Kidney (tissue), 14 donors: ENCODE measurements around the gene CACNA1H. TPM values are rescaled to one million over a fixed set of nuclear protein-coding genes. Genes with fewer than 3 reads are reported as not detected.

ENCODE experiments used
- DNase-seq, 5 donors: peaks; one replicate each; pipeline ENCODE4 v3.0.0-alpha.2; 2013 to 2020
- FAIRE-seq: peaks from 2 replicates; lab custom pipeline; 2012; peaks lifted over from hg19 to GRCh38; lab: Jason Lieb, UNC
- H3K27ac ChIP-seq, 2 donors: one replicate each; pipeline ENCODE4 v1.7.0; 2013; ENCODE audit warnings: low read depth in 2 of 2, low read length in 2 of 2, inconsistent platforms in 1 of 2
- H3K27me3 ChIP-seq: one replicate; pipeline ENCODE4 v1.7.1; 2013; ENCODE audit warnings: low read length, inconsistent platforms; ENCODE audit not compliant: control insufficient read depth, insufficient read depth
- H3K36me3 ChIP-seq, 3 donors: one replicate each; pipeline versions ENCODE4 v1.7.0 to v1.7.1; 2013; ENCODE audit warnings: low read length in 3 of 3, control low read depth in 1 of 3, inconsistent platforms in 1 of 3; ENCODE audit not compliant: insufficient read depth in 3 of 3, control insufficient read depth in 2 of 3
- H3K4me1 ChIP-seq, 3 donors: one replicate each; pipeline versions ENCODE4 v1.7.0 to v1.7.1; 2013; ENCODE audit warnings: low read length in 3 of 3, inconsistent platforms in 1 of 3, low read depth in 1 of 3; ENCODE audit not compliant: control insufficient read depth in 2 of 3, insufficient read depth in 2 of 3
- H3K4me3 ChIP-seq, 3 donors: one replicate each; pipeline versions ENCODE4 v1.7.0 to v1.8.1; 2013; ENCODE audit warnings: low read length in 3 of 3, control low read depth in 1 of 3, inconsistent platforms in 1 of 3
- H3K9ac ChIP-seq, 3 donors: one replicate each; pipeline versions ENCODE4 v1.7.0 to v1.7.1; 2013; ENCODE audit warnings: low read length in 3 of 3, control low read depth in 1 of 3, inconsistent platforms in 1 of 3
- H3K9me3 ChIP-seq, 3 donors: one replicate each; pipeline versions ENCODE4 v1.7.0 to v1.7.1; 2013; ENCODE audit warnings: low read length in 3 of 3, control low read depth in 1 of 3, inconsistent platforms in 1 of 3; ENCODE audit not compliant: control insufficient read depth in 2 of 3, insufficient read depth in 1 of 3
- intact Hi-C: fragments of 100-400 bp; cut with DNase I; formaldehyde crosslinking; loops from one replicate; pipeline ENCODE4 v1.11.1; 2022
- polyA plus RNA-seq: library from polyadenylated mRNA; stranded (reverse); fragments of 350-450 nt; fragmentation: Illumina TruSeq; extraction: RNeasy Lipid Tissue Mini Kit (QIAGEN cat#74804); gene quantifications from one replicate; pipeline ENCODE4 v1.2.3, GENCODE V29; 2014; ENCODE audit warnings: low read depth, low replicate concordance; ENCODE audit not compliant: insufficient read depth
- total RNA-seq: library from RNA; stranded (reverse); fragmentation: NEBNext Ultra II Directional; extraction: Animal tissue kit (Norgen Biotek cat#: 25700); gene quantifications from one replicate; pipeline ENCODE4 v1.2.1, GENCODE V29; 2021
- TF ChIP-seq, protein P1 (sequence below): IDR thresholded peaks from 3 replicates; pipeline ENCODE4 v1.5.1; 2012; ENCODE audit warnings: mild to moderate bottlenecking, moderate library complexity, borderline replicate concordance; ENCODE audit not compliant: insufficient read depth; ENCODE audit errors: extremely low read depth
- donor health status: control.
- donor health status: control.
- donor health status: control.
- donor health status: control.
- donor health status: control.
- donor health status: DM: yes; HTN: yes; CAD: no.
- donor health status: Normal renal cell carcinoma (clear cell type).

Gene CACNA1H
- total and polyA plus RNA-seq, 2 donors from 2014 or later, result 6.4 to 20.6 TPM

GRCh38 chr16:1215574-1216295, 62.8 kb downstream of the CACNA1H start:
- Histone ChIP-seq H3K36me3 (peaks cover 0 to 3% (median 0%) of the 10 kb centered on the region in 3 donors), H3K9me3 (no peaks in the 10 kb centered on the region), H3K4me1 (no peaks in the 10 kb centered on the region), H3K27me3 (no peaks in the 10 kb centered on the region), H3K9ac (no peak overlapping the region), H3K4me3 (no peak overlapping the region), H3K27ac (no peak overlapping the region)
- FAIRE-seq, result no peak
- intact Hi-C loops, result no loop called here
- DNase-seq, result no peak
- TF ChIP-seq, protein P1, sequence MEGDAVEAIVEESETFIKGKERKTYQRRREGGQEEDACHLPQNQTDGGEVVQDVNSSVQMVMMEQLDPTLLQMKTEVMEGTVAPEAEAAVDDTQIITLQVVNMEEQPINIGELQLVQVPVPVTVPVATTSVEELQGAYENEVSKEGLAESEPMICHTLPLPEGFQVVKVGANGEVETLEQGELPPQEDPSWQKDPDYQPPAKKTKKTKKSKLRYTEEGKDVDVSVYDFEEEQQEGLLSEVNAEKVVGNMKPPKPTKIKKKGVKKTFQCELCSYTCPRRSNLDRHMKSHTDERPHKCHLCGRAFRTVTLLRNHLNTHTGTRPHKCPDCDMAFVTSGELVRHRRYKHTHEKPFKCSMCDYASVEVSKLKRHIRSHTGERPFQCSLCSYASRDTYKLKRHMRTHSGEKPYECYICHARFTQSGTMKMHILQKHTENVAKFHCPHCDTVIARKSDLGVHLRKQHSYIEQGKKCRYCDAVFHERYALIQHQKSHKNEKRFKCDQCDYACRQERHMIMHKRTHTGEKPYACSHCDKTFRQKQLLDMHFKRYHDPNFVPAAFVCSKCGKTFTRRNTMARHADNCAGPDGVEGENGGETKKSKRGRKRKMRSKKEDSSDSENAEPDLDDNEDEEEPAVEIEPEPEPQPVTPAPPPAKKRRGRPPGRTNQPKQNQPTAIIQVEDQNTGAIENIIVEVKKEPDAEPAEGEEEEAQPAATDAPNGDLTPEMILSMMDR, result no peak

GRCh38 chr16:1216296-1216619, 63.4 kb downstream of the CACNA1H start:
- no peak overlapping the region for H3K4me3 ChIP-seq
- TF ChIP-seq, protein P1, result no peak
- H3K4me1 ChIP-seq, result no peaks in the 10 kb centered on the region
- FAIRE-seq (no peak), DNase-seq (no peak)
- no peaks in the 10 kb centered on the region for H3K9me3 ChIP-seq
- H3K27ac ChIP-seq, result no peak overlapping the region
- no peak overlapping the region for H3K9ac ChIP-seq
- peaks cover 0 to 3% (median 0%) of the 10 kb centered on the region in 3 donors for H3K36me3 ChIP-seq
- intact Hi-C loops, result no loop called here
- H3K27me3 ChIP-seq, result no peaks in the 10 kb centered on the region

- TF ChIP-seq, protein P1, result no peak
- no peak for DNase-seq
- no peak overlapping the region for H3K4me3 ChIP-seq
- no peaks in the 10 kb centered on the region for H3K9me3 ChIP-seq
- no peak overlapping the region for H3K27ac ChIP-seq
- FAIRE-seq, result no peak
- H3K36me3 ChIP-seq, result peaks cover 0 to 3% (median 0%) of the 10 kb centered on the region in 3 donors
- no peaks in the 10 kb centered on the region for H3K27me3 ChIP-seq
- H3K9ac ChIP-seq, result no peak overlapping the region
- H3K4me1 ChIP-seq, result no peaks in the 10 kb centered on the region
- intact Hi-C loops, result no loop called here
Measured at GRCh38 chr16:1216681-1217400, 63.9 kb downstream of the CACNA1H start.
